A549 (cell line): ENCODE data around the gene PLA2G5.

Experiments used
- CTCF ChIP-seq: fragments of >200 bp; sonication (Bioruptor Twin); formaldehyde crosslinking; IDR thresholded peaks from 3 replicates; pipeline ENCODE4 v1.5.1; 2016
- EP300 ChIP-seq, 2 experiments: fragments of >200 bp; sonication (Bioruptor Twin); formaldehyde crosslinking; IDR thresholded peaks; 2 replicates in 1 of 2; 3 replicates in 1 of 2; pipeline ENCODE4 v1.6.1; 2016 to 2017
- JUN ChIP-seq, 2 experiments: fragments of >200 bp; sonication (Bioruptor Twin); formaldehyde crosslinking; IDR thresholded peaks; 2 replicates in 1 of 2; 3 replicates in 1 of 2; pipeline ENCODE4 v1.6.1; 2016 to 2017
- NR3C1 ChIP-seq: fragments of >200 bp; sonication (Bioruptor Twin); formaldehyde crosslinking; IDR thresholded peaks from 3 replicates; pipeline ENCODE4 v1.6.1; 2017
- POLR2A ChIP-seq: IDR thresholded peaks from 2 replicates; pipeline ENCODE4 v1.6.1; 2012; ENCODE audit warnings: mild to moderate bottlenecking, low read length
- RCOR1 ChIP-seq: fragments of 150-350 bp; IDR thresholded peaks from 2 replicates; pipeline ENCODE4 v1.6.1; 2014; ENCODE audit warnings: antibody characterized with exemption, low read length, low read depth
- REST ChIP-seq: fragments of 200-600 bp; sonication (generic); IDR thresholded peaks from 2 replicates; pipeline ENCODE4 v1.6.1; 2016; ENCODE audit warnings: antibody characterized with exemption, mild to moderate bottlenecking, moderate library complexity
- ZC3H11A ChIP-seq: fragments of 450-650 bp; IDR thresholded peaks from 2 replicates; pipeline ENCODE4 v1.6.1; 2014; ENCODE audit warnings: antibody characterized with exemption, mild to moderate bottlenecking
- TF ChIP-seq, protein P1 (sequence below): IDR thresholded peaks from 2 replicates; pipeline ENCODE4 v1.6.1; 2012

GRCh38 chr1:20070357-20070756, 363 bp downstream of the PLA2G5 start:
- TF ChIP-seq CTCF, result no peak
- TF ChIP-seq EP300 (IDR thresholded peaks at IDR 0.05), result no peak
- TF ChIP-seq POLR2A, result no peak
- TF ChIP-seq REST, result no peak
- no peak for TF ChIP-seq RCOR1
- TF ChIP-seq, protein P1, sequence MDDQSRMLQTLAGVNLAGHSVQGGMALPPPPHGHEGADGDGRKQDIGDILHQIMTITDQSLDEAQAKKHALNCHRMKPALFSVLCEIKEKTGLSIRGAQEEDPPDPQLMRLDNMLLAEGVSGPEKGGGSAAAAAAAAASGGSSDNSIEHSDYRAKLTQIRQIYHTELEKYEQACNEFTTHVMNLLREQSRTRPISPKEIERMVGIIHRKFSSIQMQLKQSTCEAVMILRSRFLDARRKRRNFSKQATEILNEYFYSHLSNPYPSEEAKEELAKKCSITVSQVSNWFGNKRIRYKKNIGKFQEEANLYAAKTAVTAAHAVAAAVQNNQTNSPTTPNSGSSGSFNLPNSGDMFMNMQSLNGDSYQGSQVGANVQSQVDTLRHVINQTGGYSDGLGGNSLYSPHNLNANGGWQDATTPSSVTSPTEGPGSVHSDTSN, result no peak
- no peak for TF ChIP-seq ZC3H11A
- no peak for TF ChIP-seq NR3C1
- TF ChIP-seq JUN (IDR thresholded peaks at IDR 0.05), result no peak
